Activated naive CD4-positive, alpha-beta T cell treated with anti-CD3 and anti-CD28 coated beads, Interleukin-2, amount 50 U/mL, for 16 hours (primary cell): Measurements from ENCODE around the gene CRY2.
"Not testable (repeated sequence)": the region's sequence is repeated elsewhere in the genome, so short reads cannot be mapped to it uniquely, and the experiment has no call there.

Source experiments
- DNase-seq: peaks from one replicate; pipeline ENCODE4 v3.0.0-alpha.2; 2020

Gene CRY2

DNA sequence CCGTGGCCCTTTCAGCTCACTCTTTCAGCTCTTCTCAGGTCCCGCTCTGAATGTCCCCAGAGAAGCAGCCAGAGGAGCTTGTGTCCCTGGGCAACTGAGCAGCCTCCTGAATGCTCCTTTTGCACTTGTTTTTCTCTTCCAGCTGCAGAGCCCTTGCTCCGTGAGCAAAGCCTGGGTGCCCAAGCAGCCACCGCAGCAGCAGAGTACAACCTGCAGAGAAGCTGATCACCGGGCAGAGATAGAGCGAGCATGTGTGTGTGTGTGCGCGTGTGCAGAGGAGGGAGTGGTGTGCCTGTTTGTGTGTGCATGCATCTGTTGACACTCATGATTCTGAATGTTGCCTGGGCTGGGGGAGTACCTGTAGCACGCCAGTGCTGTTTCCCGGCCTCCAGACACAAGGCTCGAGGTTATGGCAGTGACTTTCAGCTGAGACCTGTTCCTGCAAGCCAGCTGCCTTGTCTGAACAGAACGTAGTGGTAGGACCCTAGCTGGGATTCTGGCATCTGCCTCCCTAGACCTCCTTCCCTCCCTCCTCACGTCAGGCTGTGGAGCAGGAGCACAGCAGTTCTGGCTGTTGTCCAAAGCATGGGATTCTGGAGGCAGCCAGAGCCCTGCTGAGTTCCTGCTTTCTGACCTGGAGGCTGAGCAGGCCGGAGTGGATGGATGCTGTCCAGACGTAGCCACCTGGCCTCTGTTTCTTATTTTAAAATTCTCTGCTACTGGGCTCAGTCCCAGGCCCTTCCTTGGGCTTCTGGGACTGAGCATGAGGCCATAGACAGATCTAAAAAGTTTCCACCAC, 33.7 kb downstream of the CRY2 start:
- no peak for DNase-seq

DNA sequence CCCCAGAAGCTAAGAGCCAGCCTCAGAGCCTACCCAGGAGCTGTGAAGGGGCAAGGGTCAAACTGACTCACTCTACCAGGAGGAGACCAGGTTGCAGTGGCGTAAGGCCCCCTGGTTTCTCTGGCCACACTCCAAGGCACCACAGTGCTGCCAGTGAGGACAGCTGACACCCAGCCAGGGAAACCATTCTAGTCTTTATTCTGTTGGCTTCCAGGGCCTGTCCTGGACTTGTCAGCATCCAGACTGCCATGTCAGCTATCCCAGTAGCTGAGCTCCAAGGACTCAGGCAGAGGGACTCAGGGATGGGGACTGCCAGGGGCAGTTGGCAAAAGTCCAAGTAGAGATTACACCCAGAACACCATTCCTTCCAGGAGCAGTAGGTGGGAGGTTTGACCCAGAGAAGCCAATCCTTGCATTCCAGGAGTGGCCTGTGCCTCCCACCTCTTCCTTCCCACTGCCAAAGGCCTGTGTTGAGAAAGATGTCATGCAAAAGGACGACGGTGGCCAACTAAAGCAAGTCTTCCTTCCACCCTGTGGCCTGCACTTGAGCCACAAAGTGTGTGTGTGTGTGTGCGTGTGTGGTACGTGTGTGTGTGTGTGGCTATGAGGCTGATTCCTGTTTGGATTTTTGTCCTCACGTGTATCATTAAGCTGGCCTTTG, 34.6 kb downstream of the CRY2 start:
- DNase-seq = no peak

- DNase-seq = no peak
Measured at GRCh38 chr11:45884596-45885185, 37.4 kb downstream of the CRY2 start.

DNA sequence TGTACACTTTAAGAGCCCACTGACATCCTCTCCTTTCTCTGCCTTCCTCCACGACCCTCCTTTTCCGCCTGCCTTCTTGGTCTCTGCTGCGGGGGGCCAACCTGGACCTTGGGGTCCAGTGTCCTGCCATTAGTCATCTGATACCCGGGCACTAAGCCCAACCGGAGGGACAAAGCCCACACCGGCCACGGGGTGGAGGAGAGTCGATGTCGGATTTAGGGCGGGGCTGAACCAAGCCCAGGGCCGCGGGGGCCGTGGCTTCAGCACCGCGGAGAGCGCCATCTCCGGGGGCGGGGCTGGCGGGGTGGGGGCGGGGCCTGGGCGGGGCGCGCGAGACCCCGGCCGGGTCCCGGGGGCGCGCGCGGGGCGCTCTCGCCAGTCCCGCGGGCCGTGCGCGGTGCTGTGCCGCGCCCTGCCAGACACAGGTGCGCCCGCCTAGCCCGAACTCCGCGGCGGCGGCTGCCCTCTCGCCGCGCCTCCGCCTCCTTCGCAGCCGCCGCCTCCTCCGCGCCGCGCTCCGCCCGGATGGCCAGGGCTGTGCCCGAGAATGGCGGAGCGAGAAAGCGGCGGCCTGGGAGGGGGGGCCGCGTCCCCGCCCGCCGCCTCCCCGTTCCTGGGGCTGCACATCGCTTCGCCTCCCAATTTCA, 38.1 kb downstream of the CRY2 start, which contains the start of gene MAPK8IP1:
MAPK8IP1 (plus strand) TSS at position 378 of the 647 bp plus-strand sequence; CDS start at position 548, 170 bp downstream.
- DNase-seq = peak; percentile 43

- DNase-seq = no peak
Measured at GRCh38 chr11:45885921-45886721, 38.8 kb downstream of the CRY2 start.

DNA sequence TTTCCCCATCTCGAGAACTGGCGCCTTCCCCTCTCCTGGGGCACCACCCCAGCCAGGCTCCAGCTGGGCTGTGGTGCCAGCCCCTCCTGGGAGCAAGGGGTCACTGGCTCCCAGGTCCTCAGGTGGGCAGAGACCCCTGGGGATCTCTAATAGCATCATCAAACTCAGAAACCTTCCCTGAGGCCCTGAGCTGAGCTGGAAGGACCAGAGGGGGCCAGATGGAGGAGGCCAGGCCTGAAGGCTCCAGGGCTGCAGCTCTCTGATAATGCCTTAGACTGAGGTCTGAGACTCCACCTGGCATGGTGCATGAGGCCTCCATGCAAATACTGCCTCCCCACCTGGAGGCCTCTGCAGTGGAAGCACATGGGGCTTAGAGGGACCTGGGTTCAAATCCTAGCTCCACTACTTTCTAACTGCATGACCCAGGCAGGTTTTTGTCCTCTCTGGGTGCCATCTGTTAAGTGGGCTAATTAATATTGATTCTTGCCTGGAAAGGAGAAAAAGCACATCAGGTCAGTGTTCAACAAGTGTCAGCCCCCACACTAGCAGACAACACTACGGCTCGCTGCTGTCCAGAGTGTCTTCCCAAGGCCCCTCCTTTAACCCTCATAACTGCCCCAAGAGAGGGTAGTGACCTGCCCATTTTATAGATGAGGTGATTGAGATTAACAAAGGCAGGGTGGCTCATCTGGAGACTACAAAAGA, 39.7 kb downstream of the CRY2 start:
- no peak for DNase-seq

DNA sequence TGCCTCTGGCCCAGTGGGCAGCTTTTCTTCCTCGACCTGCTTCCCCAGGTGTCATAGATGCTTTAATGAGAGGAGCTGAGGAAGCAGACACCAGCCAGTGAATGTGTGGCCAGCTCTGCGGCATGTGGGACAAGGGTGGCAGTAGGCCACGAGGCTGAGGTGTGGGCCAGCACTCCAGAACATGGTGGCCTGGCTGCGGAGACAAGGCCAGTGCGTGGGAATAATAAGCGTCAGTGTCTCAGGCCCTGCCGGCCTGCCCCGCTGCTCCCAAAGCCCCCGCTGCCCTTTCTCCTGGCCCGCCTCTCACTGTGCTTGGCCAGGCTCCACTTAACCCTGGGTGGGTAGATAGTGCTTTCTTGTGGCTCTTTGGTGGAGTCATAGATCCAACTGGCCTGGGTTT, 40.3 kb downstream of the CRY2 start:
- DNase-seq = no peak

- DNase-seq = no peak
Measured at GRCh38 chr11:45889555-45889954, 42.3 kb downstream of the CRY2 start.

GRCh38 chr11:45889966-45890365, 42.7 kb downstream of the CRY2 start:
- no peak for DNase-seq

- no peak for DNase-seq
Measured at GRCh38 chr11:45890886-45891550, 43.7 kb downstream of the CRY2 start.

GRCh38 chr11:45892856-45893255, 45.6 kb downstream of the CRY2 start:
- no peak for DNase-seq

DNA sequence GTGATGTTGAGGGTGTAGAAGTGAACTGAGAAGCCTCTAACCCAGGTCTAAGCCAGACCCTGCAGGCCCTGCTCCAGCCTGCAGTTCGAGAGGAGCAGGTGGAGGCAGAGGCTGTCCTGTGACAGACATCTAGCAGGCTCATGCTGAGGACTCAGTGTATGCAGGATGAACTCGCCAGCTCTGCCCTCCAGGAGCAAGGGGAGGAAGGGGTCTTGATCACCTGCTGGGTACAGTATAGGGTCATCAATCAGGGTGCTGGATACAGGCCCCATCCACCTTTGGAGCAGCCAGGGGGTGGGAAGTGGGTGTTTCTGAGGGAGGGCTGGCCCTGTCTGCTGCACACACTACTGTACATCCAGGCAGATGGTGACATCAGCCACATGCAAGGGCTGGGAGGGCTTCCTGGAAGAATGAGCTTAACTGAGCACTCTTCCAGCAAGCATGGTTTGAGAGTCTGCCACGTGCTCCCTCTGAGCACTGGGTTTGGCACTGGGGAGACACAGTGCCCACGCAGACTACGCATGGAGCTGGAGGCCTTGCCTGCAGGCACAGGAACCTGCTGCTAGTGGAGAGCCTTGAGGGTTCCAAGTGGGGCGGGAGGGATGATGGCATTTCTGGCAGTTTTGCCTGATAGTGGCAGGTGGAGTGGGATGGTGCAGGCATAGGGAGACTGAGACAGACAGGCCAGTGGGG, 47.4 kb downstream of the CRY2 start:
- DNase-seq = no peak

- no peak for DNase-seq
Measured at GRCh38 chr11:45895553-45896259, 48.4 kb downstream of the CRY2 start.

DNA sequence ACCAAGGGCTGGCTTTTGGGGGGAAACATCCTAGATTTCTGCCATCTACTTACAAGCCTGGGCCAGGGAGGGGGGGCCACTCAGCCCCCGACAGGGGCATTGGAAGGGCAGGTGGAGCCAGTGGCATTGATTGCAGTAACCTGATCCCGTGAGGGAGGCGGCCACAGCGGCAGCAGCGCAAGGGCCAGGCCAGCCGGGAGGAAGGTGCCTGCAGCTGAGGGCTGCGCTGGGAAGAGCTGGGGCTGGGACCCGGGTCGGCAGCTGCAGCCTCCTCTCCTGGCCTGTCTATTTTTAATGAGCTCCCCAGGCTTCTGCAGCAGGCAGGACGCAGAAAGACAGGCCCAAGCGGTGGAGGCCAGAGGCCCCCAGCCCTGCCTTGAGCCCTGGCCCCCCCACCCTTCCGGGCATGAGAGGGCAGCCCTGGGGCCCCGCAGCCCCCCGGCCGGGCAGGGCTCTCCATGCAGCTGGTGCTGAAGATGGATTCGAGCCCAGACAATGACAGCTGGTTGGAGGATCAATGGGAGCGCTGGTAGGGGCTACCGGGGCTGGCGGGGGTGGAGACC, 49.2 kb downstream of the CRY2 start:
- no peak for DNase-seq

GRCh38 chr11:45897556-45897955, 50.3 kb downstream of the CRY2 start:
- DNase-seq = no peak

DNA sequence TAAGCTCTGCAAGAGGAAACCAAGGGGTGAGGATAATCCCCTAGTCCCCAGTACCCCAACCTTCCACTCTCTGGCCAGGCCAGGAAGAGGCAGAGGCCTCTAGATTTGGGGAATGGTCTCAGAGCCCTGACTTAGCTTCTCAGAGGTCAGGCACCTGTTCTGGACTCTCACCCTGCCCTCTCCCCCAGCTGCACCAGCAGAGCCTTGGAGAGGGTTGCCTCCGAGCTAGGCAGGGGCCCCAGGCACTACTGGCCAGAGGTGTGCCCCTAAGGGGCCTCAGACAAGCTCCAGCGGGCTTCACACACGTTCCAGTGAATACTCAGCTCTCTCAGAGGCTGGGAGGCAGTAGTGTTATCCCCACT, 51.8 kb downstream of the CRY2 start:
- DNase-seq = no peak

- peak; percentile 67 for DNase-seq
Measured at GRCh38 chr11:45899448-45900174, 52.3 kb downstream of the CRY2 start.

- not testable (repeated sequence) for DNase-seq
Measured at GRCh38 chr11:45900175-45900800, 53.0 kb downstream of the CRY2 start.
